ENCODE results near the gene NSMCE3.
"Not testable (repeated sequence)": the region's sequence is repeated elsewhere in the genome, so short reads cannot be mapped to it uniquely, and the experiment has no call there.

The NSMCE3 gene

DNA sequence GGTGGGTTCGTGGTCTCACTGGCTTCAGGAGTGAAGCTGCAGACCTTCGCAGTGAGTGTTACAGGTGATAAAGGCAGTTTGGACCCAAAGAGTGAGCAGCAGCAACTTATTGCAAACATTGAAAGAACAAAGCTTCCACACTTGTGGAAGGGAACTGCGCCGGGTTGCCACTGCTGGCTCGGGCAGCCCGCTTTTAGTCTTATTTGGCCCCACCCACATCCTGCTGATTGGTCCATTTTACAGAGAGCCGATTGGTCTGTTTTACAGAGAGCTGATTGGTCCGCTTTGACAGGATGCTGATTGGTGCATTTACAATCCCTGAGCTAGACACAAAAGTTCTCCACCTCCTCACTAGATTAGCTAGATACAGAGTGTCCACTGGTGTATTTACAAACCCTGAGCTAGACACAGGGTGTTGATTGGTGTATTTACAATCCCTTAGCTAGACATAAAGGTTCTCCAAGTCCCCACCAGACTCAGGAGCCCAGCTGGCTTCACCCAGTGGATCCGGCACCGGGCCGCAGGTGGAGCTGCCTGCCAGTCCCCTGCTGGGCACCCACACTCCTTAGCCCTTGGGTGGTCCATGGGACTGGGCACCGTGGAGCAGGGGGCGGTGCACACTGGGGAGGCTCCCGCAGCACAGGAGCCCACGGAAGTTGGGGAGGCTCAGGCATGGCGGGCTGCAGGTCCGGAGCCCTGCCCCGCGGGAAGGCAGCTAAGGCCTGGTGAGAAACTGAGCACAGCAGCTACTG, 45.2 kb downstream of the NSMCE3 start:
- H3K36me3 ChIP-seq (ENCODE audit: control insufficient read depth, insufficient read depth, low read length); H3K4me1 ChIP-seq (ENCODE audit: control insufficient read depth, insufficient read depth, low read length, poor library complexity, severe bottlenecking); DNase-seq; H3K27me3 ChIP-seq (replicated peaks; ENCODE audit: control insufficient read depth, insufficient read depth, low read length, poor library complexity, severe bottlenecking); H3K9me3 ChIP-seq (ENCODE audit: control insufficient read depth, low read length); H3K4me3 ChIP-seq (ENCODE audit: insufficient read depth, low read depth, low read length, poor library complexity, severe bottlenecking); H3K27ac ChIP-seq (ENCODE audit: insufficient read depth, low read length, poor library complexity, severe bottlenecking): not testable (repeated sequence)

DNA sequence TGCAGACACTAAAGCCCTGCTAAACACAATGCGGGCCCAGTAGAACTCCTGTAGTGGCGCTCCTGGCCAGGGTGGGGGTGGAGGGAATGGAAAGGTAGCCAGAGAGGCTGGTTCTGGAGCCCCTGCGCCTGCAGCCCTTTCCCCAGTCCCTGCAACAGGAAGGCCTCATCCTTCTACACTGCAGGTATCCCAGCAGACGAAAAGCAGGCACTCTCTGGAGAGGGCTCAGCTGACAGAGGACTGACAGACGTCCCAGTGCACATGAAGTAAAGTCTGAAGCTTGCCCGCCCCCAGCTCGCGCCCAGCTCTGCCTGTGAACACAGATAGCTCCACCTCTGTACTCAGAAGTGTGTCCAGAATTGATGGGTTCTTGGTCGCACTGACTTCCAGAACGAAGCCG, 46.0 kb downstream of the NSMCE3 start:
- Histone ChIP-seq H3K36me3 (ENCODE audit: control insufficient read depth, insufficient read depth, low read length) (no peaks in the 10 kb centered on the region), H3K4me3 (ENCODE audit: insufficient read depth, low read depth, low read length, poor library complexity, severe bottlenecking) (no peak overlapping the region), H3K4me1 (ENCODE audit: control insufficient read depth, insufficient read depth, low read length, poor library complexity, severe bottlenecking) (no peaks in the 10 kb centered on the region), H3K27ac (ENCODE audit: insufficient read depth, low read length, poor library complexity, severe bottlenecking) (no peak overlapping the region), H3K27me3 (replicated peaks; ENCODE audit: control insufficient read depth, insufficient read depth, low read length, poor library complexity, severe bottlenecking) (peaks cover 5% of the 10 kb centered on the region), H3K9me3 (ENCODE audit: control insufficient read depth, low read length) (no peaks in the 10 kb centered on the region)
- DNase-seq = no peak

DNA sequence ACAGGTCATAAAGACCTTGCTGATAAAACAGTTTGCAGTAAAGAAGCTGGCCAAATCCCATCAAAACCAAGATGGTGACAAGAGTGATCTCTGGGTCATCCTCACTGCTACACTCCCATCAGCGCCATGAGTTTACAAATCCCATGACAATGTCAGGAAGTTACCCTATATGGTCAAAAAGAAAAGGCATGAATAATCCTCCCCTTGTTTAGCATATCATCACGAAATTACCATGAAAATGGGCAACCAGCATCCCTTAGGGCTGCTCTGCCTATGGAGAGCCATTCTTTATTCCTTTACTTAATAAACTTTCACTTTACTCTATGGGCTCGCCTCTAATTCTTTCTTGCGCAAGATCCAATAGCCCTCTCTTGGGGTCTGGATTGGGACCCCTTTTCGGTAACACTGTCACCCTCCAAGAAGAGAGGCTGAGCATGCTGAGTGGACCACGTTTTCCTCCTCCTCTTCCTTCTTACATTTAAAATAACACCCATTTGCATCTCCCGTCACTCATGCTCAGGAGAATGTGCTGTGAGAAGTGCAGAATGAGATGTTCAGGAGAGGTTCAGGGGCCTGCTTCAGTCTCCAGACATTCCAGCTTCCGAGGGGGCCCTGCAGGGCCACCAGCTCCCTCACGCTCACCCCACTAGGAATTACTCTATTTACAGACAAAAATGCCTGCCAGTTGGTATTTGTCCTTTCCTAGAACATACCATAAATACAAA, 47.3 kb downstream of the NSMCE3 start:
- no peak overlapping the region for H3K4me3 ChIP-seq (ENCODE audit: insufficient read depth, low read depth, low read length, poor library complexity, severe bottlenecking)
- no peaks in the 10 kb centered on the region for H3K36me3 ChIP-seq (ENCODE audit: control insufficient read depth, insufficient read depth, low read length)
- peaks cover 5% of the 10 kb centered on the region for H3K27me3 ChIP-seq (replicated peaks; ENCODE audit: control insufficient read depth, insufficient read depth, low read length, poor library complexity, severe bottlenecking)
- H3K27ac ChIP-seq (ENCODE audit: insufficient read depth, low read length, poor library complexity, severe bottlenecking) = no peak overlapping the region
- no peaks in the 10 kb centered on the region for H3K9me3 ChIP-seq (ENCODE audit: control insufficient read depth, low read length)
- H3K4me1 ChIP-seq (ENCODE audit: control insufficient read depth, insufficient read depth, low read length, poor library complexity, severe bottlenecking) = no peaks in the 10 kb centered on the region
- DNase-seq = no peak

- H3K4me1 ChIP-seq (ENCODE audit: control insufficient read depth, insufficient read depth, low read length, poor library complexity, severe bottlenecking) = no peaks in the 10 kb centered on the region
- no peaks in the 10 kb centered on the region for H3K9me3 ChIP-seq (ENCODE audit: control insufficient read depth, low read length)
- no peak for DNase-seq
- H3K4me3 ChIP-seq (ENCODE audit: insufficient read depth, low read depth, low read length, poor library complexity, severe bottlenecking) = no peak overlapping the region
- no peak overlapping the region for H3K27ac ChIP-seq (ENCODE audit: insufficient read depth, low read length, poor library complexity, severe bottlenecking)
- peaks cover 3% of the 10 kb centered on the region for H3K27me3 ChIP-seq (replicated peaks; ENCODE audit: control insufficient read depth, insufficient read depth, low read length, poor library complexity, severe bottlenecking)
- no peaks in the 10 kb centered on the region for H3K36me3 ChIP-seq (ENCODE audit: control insufficient read depth, insufficient read depth, low read length)
Measured at GRCh38 chr15:29220852-29221251, 48.8 kb downstream of the NSMCE3 start.

GRCh38 chr15:29216955-29217354, 52.7 kb downstream of the NSMCE3 start:
- no peak for DNase-seq
- H3K4me3 ChIP-seq (ENCODE audit: insufficient read depth, low read depth, low read length, poor library complexity, severe bottlenecking) = no peak overlapping the region
- H3K4me1 ChIP-seq (ENCODE audit: control insufficient read depth, insufficient read depth, low read length, poor library complexity, severe bottlenecking) = no peaks in the 10 kb centered on the region
- H3K27ac ChIP-seq (ENCODE audit: insufficient read depth, low read length, poor library complexity, severe bottlenecking) = no peak overlapping the region
- H3K9me3 ChIP-seq (ENCODE audit: control insufficient read depth, low read length) = no peaks in the 10 kb centered on the region
- no peaks in the 10 kb centered on the region for H3K27me3 ChIP-seq (replicated peaks; ENCODE audit: control insufficient read depth, insufficient read depth, low read length, poor library complexity, severe bottlenecking)
- H3K36me3 ChIP-seq (ENCODE audit: control insufficient read depth, insufficient read depth, low read length) = no peaks in the 10 kb centered on the region

Measured in effector memory CD4-positive, alpha-beta T cell (primary cell).